GM12878 (cell line): Measurements from ENCODE around the gene CCL2. TPM values are rescaled to one million over a fixed set of nuclear protein-coding genes. Genes with fewer than 3 reads are reported as not detected.
A peak's percentile ranks its signal among the peaks of the same experiment; 100 is the strongest.

Experiments
- ATAC-seq: fragments of 200-7000 bp; cut with Tn5 transposase; 3 replicates; pipeline ENCODE4 v1.9.1; 2020; ENCODE audit warnings: mild to moderate bottlenecking, moderate library complexity
- BruUV-seq: library from RNA; stranded (reverse); fragments of 400-500 nt; replicated peaks from 2 replicates; lab custom pipeline; 2021; lab: Mats Ljungman, UMichigan
- CTCF ChIA-PET: fragments of 300-600 bp; sonication (Branson Sonifier 250); formaldehyde crosslinking; extraction: SDS; loops from one replicate; lab custom pipeline; 2021; ENCODE audit warnings: inconsistent platforms; lab: Yijun Ruan, JAX
- POLR2A ChIA-PET: fragments of 350-600 bp; formaldehyde crosslinking; extraction: SDS; loops from one replicate; lab custom pipeline; 2021; ENCODE audit warnings: inconsistent platforms; lab: Charles Lee
- RAD21 ChIA-PET: fragments of 300-600 bp; sonication (Branson Sonifier 250); formaldehyde crosslinking; loops from one replicate; lab custom pipeline; 2023; ENCODE audit warnings: antibody characterized with exemption; ENCODE audit not compliant: unreplicated experiment; lab: Charles Lee
- SMC1A ChIA-PET: fragments of 300-600 bp; sonication (Branson Sonifier 250); formaldehyde crosslinking; loops from one replicate; lab custom pipeline; 2023; ENCODE audit not compliant: unreplicated experiment, uncharacterized antibody; lab: Charles Lee
- DNase-seq: peaks from one replicate; pipeline ENCODE4 v3.0.0-alpha.2; 2011; ENCODE audit warnings: low read depth, low spot score
- FAIRE-seq: peaks from 3 replicates; lab custom pipeline; 2011; peaks lifted over from hg19 to GRCh38; lab: Jason Lieb, UNC
- H2AFZ ChIP-seq: 2 replicates; pipeline ENCODE4 v1.6.0; 2011; ENCODE audit warnings: low read depth, low read length, control low read depth; ENCODE audit not compliant: control insufficient read depth
- H3K27ac ChIP-seq: 2 replicates; pipeline ENCODE4 v1.5.1; 2011; ENCODE audit warnings: control low read depth; ENCODE audit not compliant: control insufficient read depth, insufficient read depth
- H3K27me3 ChIP-seq, 2 experiments: replicated peaks in 1 of 2; 2 replicates each; pipeline versions ENCODE4 v1.6.0 to v1.6.1; 2011; ENCODE audit warnings: low read length in 1 of 2; ENCODE audit not compliant: control insufficient read depth in 2 of 2, insufficient read depth in 2 of 2
- H3K36me3 ChIP-seq, 2 experiments: 2 replicates each; pipeline ENCODE4 v1.5.1; 2011; ENCODE audit warnings: low read length in 1 of 2; ENCODE audit not compliant: control insufficient read depth in 2 of 2, insufficient read depth in 2 of 2
- H3K4me1 ChIP-seq: 2 replicates; pipeline ENCODE4 v1.6.1; 2011; ENCODE audit warnings: mild to moderate bottlenecking, low read length, moderate library complexity, mixed read lengths; ENCODE audit not compliant: control insufficient read depth, insufficient read depth
- H3K4me2 ChIP-seq: 2 replicates; pipeline ENCODE4 v1.6.0; 2011; ENCODE audit warnings: control low read depth; ENCODE audit not compliant: control insufficient read depth, insufficient read depth
- H3K4me3 ChIP-seq: fragments of 200-600 bp; sonication (generic); 2 replicates; pipeline ENCODE4 v1.5.1; 2016
- H3K79me2 ChIP-seq: 2 replicates; pipeline ENCODE4 v1.6.0; 2011; ENCODE audit warnings: low read length; ENCODE audit not compliant: control insufficient read depth, insufficient read depth
- H3K9ac ChIP-seq: 2 replicates; pipeline ENCODE4 v1.8.0; 2011; ENCODE audit warnings: low read length, control low read depth, mixed read lengths; ENCODE audit not compliant: control insufficient read depth, insufficient read depth
- H3K9me3 ChIP-seq: replicated peaks from 3 replicates; pipeline ENCODE4 v1.5.1; 2011; ENCODE audit warnings: mild to moderate bottlenecking, low read length; ENCODE audit not compliant: control insufficient read depth, insufficient read depth
- H4K20me1 ChIP-seq: 2 replicates; pipeline ENCODE4 v1.6.0; 2011; ENCODE audit not compliant: control insufficient read depth, insufficient read depth
- BCL11A ChIP-seq: IDR thresholded peaks from 2 replicates; pipeline ENCODE4 v1.6.1; 2011; ENCODE audit warnings: low read depth, low read length
- BMI1 ChIP-seq: fragments of 450-650 bp; IDR thresholded peaks from 2 replicates; pipeline ENCODE4 v1.6.1; 2016; ENCODE audit warnings: mild to moderate bottlenecking, moderate library complexity, borderline replicate concordance
- CBX3 ChIP-seq: fragments of 200-600 bp; sonication (generic); IDR thresholded peaks from 2 replicates; pipeline ENCODE4 v1.6.1; 2016; ENCODE audit warnings: low read depth, borderline replicate concordance
- CBX5 ChIP-seq: sonication (generic); IDR thresholded peaks from 2 replicates; pipeline ENCODE4 v1.6.1; 2016; ENCODE audit warnings: low read depth, moderate library complexity, mild to moderate bottlenecking, inconsistent platforms
- CHD1 ChIP-seq: IDR thresholded peaks from 2 replicates; pipeline ENCODE4 v1.6.1; 2012; ENCODE audit warnings: low read depth, low read length, improper control_type of control experiment
- CREB1 ChIP-seq: IDR thresholded peaks from 2 replicates; pipeline ENCODE4 v1.6.1; 2012; ENCODE audit warnings: low read depth, mild to moderate bottlenecking, inconsistent platforms
- CREM ChIP-seq: IDR thresholded peaks from 2 replicates; pipeline ENCODE4 v1.6.1; 2014; ENCODE audit warnings: antibody characterized with exemption, low read depth
- EED ChIP-seq: sonication (generic); IDR thresholded peaks from 2 replicates; pipeline ENCODE4 v1.6.1; 2016; ENCODE audit warnings: antibody characterized with exemption, low read depth
- EP300 ChIP-seq, 2 experiments: fragments of 150-350 bp in 1 of 2; IDR thresholded peaks; 2 replicates each; pipeline ENCODE4 v1.6.1; 2011 to 2012; ENCODE audit warnings: low read depth in 2 of 2, low read length in 2 of 2, borderline replicate concordance in 1 of 2, improper control_type of control experiment in 1 of 2, inconsistent platforms in 1 of 2; ENCODE audit not compliant: control insufficient read depth in 1 of 2
- KDM1A ChIP-seq: fragments of 200-600 bp; sonication (generic); IDR thresholded peaks from 2 replicates; pipeline ENCODE4 v1.6.1; 2016; ENCODE audit warnings: borderline replicate concordance
- LARP7 ChIP-seq: fragments of 450-650 bp; IDR thresholded peaks from 2 replicates; pipeline ENCODE4 v1.6.1; 2017; ENCODE audit warnings: mild to moderate bottlenecking
- NR2F1 ChIP-seq: fragments of 450-650 bp; conservative IDR thresholded peaks from 2 replicates; pipeline ENCODE4 v1.6.1; 2017; ENCODE audit warnings: mild to moderate bottlenecking
- PAX8 ChIP-seq: fragments of 450-650 bp; IDR thresholded peaks from 2 replicates; pipeline ENCODE4 v1.6.1; 2017; ENCODE audit warnings: mild to moderate bottlenecking, moderate library complexity
- SMC3 ChIP-seq: IDR thresholded peaks from 2 replicates; pipeline ENCODE4 v1.6.1; 2011; ENCODE audit warnings: low read length, improper control_type of control experiment, borderline replicate concordance
- SPI1 ChIP-seq: IDR thresholded peaks from 2 replicates; pipeline ENCODE4 v1.6.1; 2011; ENCODE audit warnings: low read depth, mild to moderate bottlenecking, low read length, moderate library complexity, borderline replicate concordance; ENCODE audit not compliant: insufficient read depth
- SUZ12 ChIP-seq: fragments of 200-600 bp; sonication (generic); IDR thresholded peaks from one replicate; pipeline ENCODE4 v1.6.1; 2018; ENCODE audit warnings: antibody characterized with exemption, mild to moderate bottlenecking; ENCODE audit not compliant: unreplicated experiment
- ZBED1 ChIP-seq: IDR thresholded peaks from 2 replicates; pipeline ENCODE4 v1.6.1; 2016; ENCODE audit warnings: borderline replicate concordance
- ZNF217 ChIP-seq: fragments of 450-650 bp; IDR thresholded peaks from 2 replicates; pipeline ENCODE4 v1.6.1; 2017; ENCODE audit warnings: antibody characterized with exemption, mild to moderate bottlenecking
- ZNF24 ChIP-seq: fragments of 450-650 bp; IDR thresholded peaks from 2 replicates; pipeline ENCODE4 v1.6.1; 2017; ENCODE audit warnings: antibody characterized with exemption, mild to moderate bottlenecking
- WGBS: methylation state at CpG from one replicate; pipeline ENCODE4 v1.1.6; 2016; ENCODE audit warnings: low lambda C conversion rate; ENCODE audit not compliant: insufficient replicate concordance, insufficient coverage; ENCODE audit errors: missing lambda C conversion rate; 5-methylcytosine and 5-hydroxymethylcytosine counted together
- in situ Hi-C: fragments of 300-500 bp; cut with MboI; formaldehyde crosslinking; loops from 9 replicates; pipeline ENCODE4 v1.14.3; 2018; ENCODE audit warnings: mixed read lengths
- intact Hi-C: fragments of 100-400 bp; cut with micrococcal nuclease; formaldehyde crosslinking; loops from one replicate; pipeline ENCODE4 v1.14.2; 2022; ENCODE audit not compliant: unreplicated experiment
- polyA plus RNA-seq, 11 experiments: library from polyadenylated mRNA; depleted of rRNA in 4 of 11; unstranded in 6 of 11; stranded (reverse) in 5 of 11; fragments of >200 nt; fragmentation: Nextera tagmentation in 4 of 11; fragmentation: Illumina TruSeq in 1 of 11; extraction: Ambion mirVana in 4 of 11; extraction: Trizol in 1 of 11; gene quantifications; 1 replicate in 1 of 11; 2 replicates in 10 of 11; pipeline versions ENCODE4 v1.2.1 to v1.2.3, GENCODE V29; 2011 to 2016; ENCODE audit warnings: inconsistent platforms in 2 of 11, missing spikeins in 2 of 11, low read depth in 1 of 11
- total RNA-seq, 4 experiments: library from RNA; depleted of rRNA in 3 of 4; stranded (reverse); fragments of >200 nt in 3 of 4; fragmentation: Illumina TruSeq in 1 of 4; extraction: Trizol in 1 of 4; gene quantifications; 2 replicates each; pipeline versions ENCODE4 v1.2.1 to v1.2.3, GENCODE V29; 2013 to 2021
- TF ChIP-seq, protein P1 (sequence below): fragments of 450-650 bp; IDR thresholded peaks from 2 replicates; pipeline ENCODE4 v1.6.1; 2018; ENCODE audit warnings: borderline replicate concordance, mild to moderate bottlenecking; ENCODE audit not compliant: partially characterized antibody
- TF ChIP-seq, protein P2 (sequence below): fragments of 450-650 bp; formaldehyde crosslinking; IDR thresholded peaks from 2 replicates; pipeline ENCODE4 v1.4.0; 2022; ENCODE audit warnings: mild to moderate bottlenecking, moderate library complexity

CCL2 gene
- total and polyA plus RNA-seq, 10 of the 15 experiments (the other 5 are each of a cell fraction or from before 2014, with no cell fraction given), result 0.16 to 0.18 TPM; not detected in 8

DNA sequence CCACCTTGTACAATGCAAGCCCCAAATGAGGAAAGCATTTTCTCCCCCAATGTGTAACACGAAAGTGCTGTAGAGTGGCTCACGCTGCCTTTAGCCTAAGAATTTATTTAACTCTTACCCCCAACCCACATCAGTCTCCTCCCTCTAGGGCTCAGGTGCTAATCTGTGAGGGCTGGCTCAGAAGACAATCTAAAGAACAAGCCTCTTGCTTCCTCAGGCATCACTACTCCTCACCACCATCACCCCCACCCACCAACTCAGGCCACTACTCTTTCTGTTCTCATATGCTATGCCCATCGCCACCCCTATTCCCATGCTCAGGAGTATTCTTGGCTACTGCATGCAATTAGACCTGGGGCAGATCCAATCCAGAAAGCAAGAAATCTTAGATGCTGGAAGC is 3.9 kb upstream of the CCL2 start (continued):
- TF ChIP-seq, protein P1, sequence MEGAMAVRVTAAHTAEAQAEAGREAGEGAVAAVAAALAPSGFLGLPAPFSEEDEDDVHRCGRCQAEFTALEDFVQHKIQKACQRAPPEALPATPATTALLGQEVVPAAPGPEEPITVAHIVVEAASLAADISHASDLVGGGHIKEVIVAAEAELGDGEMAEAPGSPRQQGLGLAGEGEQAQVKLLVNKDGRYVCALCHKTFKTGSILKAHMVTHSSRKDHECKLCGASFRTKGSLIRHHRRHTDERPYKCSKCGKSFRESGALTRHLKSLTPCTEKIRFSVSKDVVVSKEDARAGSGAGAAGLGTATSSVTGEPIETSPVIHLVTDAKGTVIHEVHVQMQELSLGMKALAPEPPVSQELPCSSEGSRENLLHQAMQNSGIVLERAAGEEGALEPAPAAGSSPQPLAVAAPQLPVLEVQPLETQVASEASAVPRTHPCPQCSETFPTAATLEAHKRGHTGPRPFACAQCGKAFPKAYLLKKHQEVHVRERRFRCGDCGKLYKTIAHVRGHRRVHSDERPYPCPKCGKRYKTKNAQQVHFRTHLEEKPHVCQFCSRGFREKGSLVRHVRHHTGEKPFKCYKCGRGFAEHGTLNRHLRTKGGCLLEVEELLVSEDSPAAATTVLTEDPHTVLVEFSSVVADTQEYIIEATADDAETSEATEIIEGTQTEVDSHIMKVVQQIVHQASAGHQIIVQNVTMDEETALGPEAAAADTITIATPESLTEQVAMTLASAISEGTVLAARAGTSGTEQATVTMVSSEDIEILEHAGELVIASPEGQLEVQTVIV, result no peak
- no peak for TF ChIP-seq KDM1A

DNA sequence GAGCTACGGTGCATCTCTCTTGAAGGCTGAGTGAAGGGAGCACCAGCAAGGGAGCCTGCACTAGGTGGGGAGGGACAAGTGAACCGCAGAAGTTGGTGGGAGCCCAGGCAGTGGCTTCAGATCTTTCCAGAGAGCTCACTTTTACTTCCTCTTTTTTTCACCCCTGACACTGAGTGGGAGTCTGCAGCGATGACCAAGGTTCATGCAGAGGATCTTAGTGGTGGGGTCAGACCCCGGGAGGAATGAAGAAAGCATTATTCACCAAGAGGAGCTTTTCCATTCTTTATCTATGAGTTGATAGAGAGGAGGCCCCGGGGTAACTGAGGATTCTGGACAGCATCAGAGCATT is 3.0 kb upstream of the CCL2 start:
- no peak overlapping the region for H2AFZ ChIP-seq
- ChIA-PET RAD21 (no interaction called here), CTCF (interaction anchor here (0.5 to 1.9 kb wide), 4 partner anchors 18 to 110 kb away, joined by 3 to 6 read pairs (median 4); no protein-coding TSS in a partner anchor), SMC1A (no interaction called here), POLR2A (no interaction called here)
- H3K4me1 ChIP-seq, result peaks cover 16% of the 10 kb centered on the region
- H3K9ac ChIP-seq, result no peak overlapping the region
- H3K27me3 ChIP-seq, result peaks cover 1 to 17% of the 10 kb centered on the region in 2 experiments; a peak in 3 of 4 replicates
- peak overlapping the region; percentile 30; the same call in 1 of the 2 replicates for H3K4me2 ChIP-seq
- H3K79me2 ChIP-seq, result no peaks in the 10 kb centered on the region
- H3K9me3 ChIP-seq, result no peaks in the 10 kb centered on the region
- FAIRE-seq (no peak), DNase-seq (peak; percentile 7), ATAC-seq (peak; percentile 89)
- H4K20me1 ChIP-seq, result no peaks in the 10 kb centered on the region
- in situ Hi-C loops, result no loop called here
- BruUV-seq, result no TSS peak
- H3K4me3 ChIP-seq, result no peak overlapping the region
- WGBS, result 19% methylated on average over 5 of the region's 5 CpGs
- H3K36me3 ChIP-seq, result no peaks in the 10 kb centered on the region
- intact Hi-C loops, result no loop called here
- no peak overlapping the region for H3K27ac ChIP-seq
- TF ChIP-seq LARP7 (no peak), BMI1 (no peak), SUZ12 (no peak), PAX8 (no peak), ZNF24 (no peak), NR2F1 (peak; percentile 84), CHD1 (no peak), CREB1 (no peak), ZBED1 (no peak), CBX5 (no peak), EED (no peak), EP300 (IDR thresholded peaks at IDR 0.05; ENCODE audit: borderline replicate concordance in 1 of 2, control insufficient read depth in 1 of 2, low read depth in 2 of 2, low read length in 2 of 2) (no peak), SPI1 (0 out of 2 replicates have a peak, but pooled peaks have one; percentile 6), BCL11A (peak; percentile 5; the same call in 1 of the 2 replicates), CREM (no peak), ZNF217 (no peak), CBX3 (no peak), SMC3 (no peak)
- TF ChIP-seq, protein P2, sequence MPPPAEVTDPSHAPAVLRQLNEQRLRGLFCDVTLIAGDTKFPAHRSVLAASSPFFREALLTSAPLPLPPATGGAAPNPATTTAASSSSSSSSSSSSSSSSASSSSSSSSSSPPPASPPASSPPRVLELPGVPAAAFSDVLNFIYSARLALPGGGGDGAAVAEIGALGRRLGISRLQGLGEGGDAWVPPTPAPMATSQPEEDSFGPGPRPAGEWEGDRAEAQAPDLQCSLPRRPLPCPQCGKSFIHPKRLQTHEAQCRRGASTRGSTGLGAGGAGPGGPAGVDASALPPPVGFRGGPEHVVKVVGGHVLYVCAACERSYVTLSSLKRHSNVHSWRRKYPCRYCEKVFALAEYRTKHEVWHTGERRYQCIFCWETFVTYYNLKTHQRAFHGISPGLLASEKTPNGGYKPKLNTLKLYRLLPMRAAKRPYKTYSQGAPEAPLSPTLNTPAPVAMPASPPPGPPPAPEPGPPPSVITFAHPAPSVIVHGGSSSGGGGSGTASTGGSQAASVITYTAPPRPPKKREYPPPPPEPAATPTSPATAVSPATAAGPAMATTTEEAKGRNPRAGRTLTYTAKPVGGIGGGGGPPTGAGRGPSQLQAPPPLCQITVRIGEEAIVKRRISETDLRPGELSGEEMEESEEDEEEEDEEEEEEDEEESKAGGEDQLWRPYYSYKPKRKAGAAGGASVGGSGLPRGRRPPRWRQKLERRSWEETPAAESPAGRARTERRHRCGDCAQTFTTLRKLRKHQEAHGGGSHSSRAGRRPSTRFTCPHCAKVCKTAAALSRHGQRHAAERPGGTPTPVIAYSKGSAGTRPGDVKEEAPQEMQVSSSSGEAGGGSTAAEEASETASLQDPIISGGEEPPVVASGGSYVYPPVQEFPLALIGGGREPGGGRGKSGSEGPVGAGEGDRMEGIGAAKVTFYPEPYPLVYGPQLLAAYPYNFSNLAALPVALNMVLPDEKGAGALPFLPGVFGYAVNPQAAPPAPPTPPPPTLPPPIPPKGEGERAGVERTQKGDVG (CRISPR knock-in tag), result no peak
